HG03354 (cell line): Measurements from ENCODE around the gene PRSS50.
"Not testable (repeated sequence)": the region's sequence is repeated elsewhere in the genome, so short reads cannot be mapped to it uniquely, and the experiment has no call there.

ENCODE experiments used
- ATAC-seq: cut with Tn5 transposase; IDR thresholded peaks from one replicate; pipeline ENCODE4 v1.9.1; 2021; ENCODE audit warnings: mild to moderate bottlenecking; ENCODE audit not compliant: unreplicated experiment, poor library complexity, severe bottlenecking

Gene PRSS50

GRCh38 chr3:46717447-46718231 lies at the start of gene PRSS50:
Gene PRSS50 (minus strand): TSS chr3:46717869. CDS start chr3:46717824, 45 bp downstream.
- no peak for ATAC-seq

GRCh38 chr3:46764206-46764605 lies 46.5 kb upstream of the PRSS50 start:
- no peak for ATAC-seq

GRCh38 chr3:46763178-46763577 lies 45.5 kb upstream of the PRSS50 start:
- no peak for ATAC-seq

- no peak for ATAC-seq
Observed at GRCh38 chr3:46759239-46760167, 41.8 kb upstream of the PRSS50 start.

GRCh38 chr3:46756642-46757041 lies 39.0 kb upstream of the PRSS50 start:
- ATAC-seq = no peak

DNA sequence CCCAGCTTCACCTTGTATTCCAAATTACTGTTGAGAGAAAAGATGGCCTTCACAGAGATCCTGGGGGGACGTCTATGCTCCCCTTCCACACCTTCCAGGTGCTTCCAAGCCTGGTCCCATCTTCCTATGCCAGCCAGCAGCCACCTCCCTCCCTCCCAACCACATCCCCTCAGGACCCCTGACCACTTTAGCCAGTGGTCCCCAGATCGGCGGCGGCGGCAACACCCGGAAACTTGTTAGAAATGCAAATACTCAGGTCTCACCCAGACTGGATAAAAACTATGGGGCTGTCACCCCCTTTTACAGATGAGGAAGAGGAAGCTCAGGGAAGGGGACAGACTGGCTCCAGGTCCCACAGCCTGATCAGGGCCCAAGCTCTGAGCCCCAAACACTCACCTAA lies 38.0 kb upstream of the PRSS50 start:
- ATAC-seq = no peak

DNA sequence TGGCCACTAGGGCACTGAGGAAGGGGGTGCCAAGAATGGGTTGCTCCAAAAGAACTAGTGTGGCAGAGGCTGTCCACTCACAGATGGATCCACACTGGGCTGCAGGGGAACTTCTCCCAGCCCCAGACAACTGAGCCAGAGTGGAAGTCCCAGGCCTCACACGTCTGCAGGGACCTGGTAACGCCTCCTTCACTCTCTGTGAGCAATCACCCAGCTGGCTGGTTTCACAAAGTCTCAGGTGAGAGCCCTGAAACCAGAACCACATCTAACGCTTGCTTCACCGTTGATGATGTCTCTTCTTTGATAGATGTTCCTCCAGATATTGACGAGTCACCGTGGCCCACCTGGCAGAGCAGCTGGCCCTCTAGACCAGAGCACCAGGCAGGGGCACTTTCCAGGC lies 35.5 kb upstream of the PRSS50 start:
- not testable (repeated sequence) for ATAC-seq

DNA sequence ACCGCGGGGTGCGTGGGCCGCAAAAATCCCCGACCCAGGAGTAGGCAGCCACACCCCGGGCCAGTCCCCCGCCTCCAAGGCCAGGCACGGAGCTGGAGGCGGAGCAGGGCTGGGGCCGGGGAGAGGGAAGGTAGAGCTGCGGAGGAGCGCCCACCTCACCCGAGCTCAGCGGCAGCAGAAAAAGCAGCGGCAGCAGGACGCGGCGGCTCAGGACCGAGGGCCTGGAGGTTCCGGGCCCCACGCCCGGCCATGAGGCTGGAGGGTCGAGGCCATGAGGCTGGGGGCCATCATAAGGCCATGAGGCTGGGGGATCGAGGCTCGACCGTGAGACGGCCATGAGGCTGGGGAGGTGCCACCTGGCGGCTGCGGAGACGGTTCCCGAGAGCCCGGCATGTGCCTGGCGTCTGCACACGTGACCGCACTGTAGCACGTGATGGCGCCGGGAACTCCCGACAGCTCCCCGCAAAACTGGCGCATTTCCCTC lies 32.9 kb upstream of the PRSS50 start:
- no peak for ATAC-seq

DNA sequence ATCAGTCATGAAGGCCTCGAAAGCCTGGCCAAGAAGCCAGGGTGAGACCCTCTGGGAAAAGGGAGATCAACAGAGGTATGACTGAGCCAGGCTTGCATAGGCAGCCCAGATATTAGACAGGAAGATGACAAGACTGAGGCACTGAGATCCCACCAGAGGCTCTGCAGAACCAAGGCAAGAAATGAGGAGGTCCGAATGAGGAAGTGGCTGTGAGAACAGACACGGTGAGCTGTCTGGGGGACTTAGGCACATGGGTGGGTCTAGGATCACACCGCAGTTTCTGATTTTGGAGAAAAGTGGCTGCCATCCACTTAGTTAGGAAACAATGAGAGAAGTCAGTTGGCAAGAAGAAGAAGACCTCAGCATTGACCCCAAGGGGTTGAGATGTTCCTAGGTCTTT lies 31.5 kb upstream of the PRSS50 start:
- no peak for ATAC-seq

DNA sequence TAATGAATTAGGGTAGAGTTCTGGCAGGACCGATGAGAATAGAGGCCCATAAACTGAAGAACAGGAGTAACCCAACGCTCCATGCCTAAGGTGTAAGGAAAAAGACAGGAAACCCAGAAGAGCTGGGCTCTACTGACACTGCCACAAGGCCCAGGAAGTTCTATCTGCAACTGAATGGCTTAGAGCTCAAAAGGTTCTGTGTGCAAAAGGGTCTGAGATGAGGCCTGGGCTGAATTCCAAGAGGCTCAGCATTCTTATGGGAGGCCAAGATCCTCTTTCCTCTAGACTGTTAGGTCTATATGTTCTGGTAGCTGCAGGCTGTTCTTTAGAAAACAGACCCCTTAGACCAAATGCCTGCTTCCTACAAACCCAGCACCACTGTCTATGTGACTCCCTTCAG lies 30.5 kb upstream of the PRSS50 start:
- ATAC-seq = no peak

DNA sequence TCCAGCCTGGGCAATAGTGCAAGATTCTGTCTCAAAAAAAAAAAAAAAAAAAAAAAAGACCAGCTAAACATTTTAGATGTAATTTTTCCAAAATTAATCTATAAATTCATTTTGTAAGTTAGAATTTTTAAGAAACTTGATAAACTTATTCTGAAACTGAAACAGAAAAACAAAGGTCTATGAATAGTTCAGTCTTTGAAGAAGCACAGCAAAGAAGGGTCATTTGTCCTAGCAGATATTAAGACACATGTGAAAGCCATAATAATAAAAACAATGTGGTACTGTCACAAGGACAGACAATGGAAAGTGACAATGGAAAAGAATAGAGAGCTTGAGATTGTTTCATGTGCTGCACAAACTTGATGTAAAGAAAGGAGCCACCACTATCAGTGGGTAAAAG lies 29.0 kb upstream of the PRSS50 start:
- ATAC-seq = no peak

- ATAC-seq = no peak
Observed at GRCh38 chr3:46742992-46743585, 25.4 kb upstream of the PRSS50 start.

DNA sequence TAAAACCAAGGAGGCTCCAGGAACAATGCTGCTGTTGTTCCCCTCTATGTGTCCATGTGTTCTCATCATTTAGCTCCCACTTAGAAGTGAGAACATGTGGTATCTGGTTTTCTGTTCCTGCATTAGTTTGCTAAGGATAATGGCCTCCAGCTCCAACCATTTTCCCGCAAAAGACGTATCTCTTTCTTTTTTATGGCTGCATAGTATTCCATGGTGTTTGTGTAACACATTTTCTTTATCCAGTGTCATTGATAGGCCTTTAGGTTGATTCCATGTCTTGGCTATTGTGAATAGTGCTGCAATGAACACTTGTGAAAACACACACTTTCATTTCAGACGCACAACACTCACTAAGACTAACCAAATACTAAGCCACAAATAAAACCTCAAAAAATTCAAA lies 21.9 kb upstream of the PRSS50 start:
- not testable (repeated sequence) for ATAC-seq

GRCh38 chr3:46737329-46737731 lies 19.7 kb upstream of the PRSS50 start:
- no peak for ATAC-seq

- ATAC-seq = no peak
Observed at GRCh38 chr3:46736006-46736872, 18.6 kb upstream of the PRSS50 start.

GRCh38 chr3:46734773-46735172 lies 17.1 kb upstream of the PRSS50 start:
- ATAC-seq = no peak

- ATAC-seq = no peak
Observed at GRCh38 chr3:46733026-46733800, 15.5 kb upstream of the PRSS50 start.

DNA sequence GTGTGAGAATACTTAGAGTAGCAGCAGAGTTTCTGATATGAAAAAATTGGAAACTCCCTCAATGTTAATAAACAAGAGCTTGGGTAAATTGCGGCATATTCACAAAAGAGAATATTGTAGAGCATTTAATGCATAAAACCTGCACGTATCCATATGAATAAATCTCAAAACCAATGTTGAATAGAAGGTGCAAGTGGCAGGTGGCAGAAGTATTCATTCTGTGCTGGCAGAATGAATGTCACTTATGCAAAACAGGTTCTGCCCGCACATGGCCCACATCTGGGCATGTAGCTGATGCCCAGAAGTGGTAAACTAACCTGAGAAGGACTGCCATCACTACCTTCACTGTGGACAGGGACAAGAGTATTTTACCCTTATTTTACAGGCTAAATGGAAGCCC lies 14.1 kb upstream of the PRSS50 start:
- ATAC-seq = no peak

DNA sequence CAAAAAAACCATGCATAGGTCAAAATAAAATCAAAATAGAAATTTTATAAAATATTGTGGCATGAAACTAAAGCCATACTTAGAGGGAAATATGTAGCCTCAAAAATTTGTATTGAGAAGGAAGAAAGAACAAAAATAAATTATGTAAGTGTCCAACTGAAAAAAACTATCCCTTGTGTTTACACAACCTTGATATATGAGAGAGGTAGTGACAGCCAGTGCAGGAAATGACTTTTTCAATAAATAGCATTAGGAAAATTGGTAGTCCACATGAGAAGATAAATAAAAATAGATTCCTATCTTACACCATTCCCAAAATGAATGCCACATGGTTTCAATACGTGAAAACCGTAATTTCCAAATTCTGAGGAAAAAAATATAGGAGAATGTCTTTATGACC lies 13.2 kb upstream of the PRSS50 start:
- ATAC-seq = no peak
